Measurements from ENCODE around the gene TMTC1.
"Not testable (repeated sequence)": the region's sequence is repeated elsewhere in the genome, so short reads cannot be mapped to it uniquely, and the experiment has no call there.

Gene TMTC1

DNA sequence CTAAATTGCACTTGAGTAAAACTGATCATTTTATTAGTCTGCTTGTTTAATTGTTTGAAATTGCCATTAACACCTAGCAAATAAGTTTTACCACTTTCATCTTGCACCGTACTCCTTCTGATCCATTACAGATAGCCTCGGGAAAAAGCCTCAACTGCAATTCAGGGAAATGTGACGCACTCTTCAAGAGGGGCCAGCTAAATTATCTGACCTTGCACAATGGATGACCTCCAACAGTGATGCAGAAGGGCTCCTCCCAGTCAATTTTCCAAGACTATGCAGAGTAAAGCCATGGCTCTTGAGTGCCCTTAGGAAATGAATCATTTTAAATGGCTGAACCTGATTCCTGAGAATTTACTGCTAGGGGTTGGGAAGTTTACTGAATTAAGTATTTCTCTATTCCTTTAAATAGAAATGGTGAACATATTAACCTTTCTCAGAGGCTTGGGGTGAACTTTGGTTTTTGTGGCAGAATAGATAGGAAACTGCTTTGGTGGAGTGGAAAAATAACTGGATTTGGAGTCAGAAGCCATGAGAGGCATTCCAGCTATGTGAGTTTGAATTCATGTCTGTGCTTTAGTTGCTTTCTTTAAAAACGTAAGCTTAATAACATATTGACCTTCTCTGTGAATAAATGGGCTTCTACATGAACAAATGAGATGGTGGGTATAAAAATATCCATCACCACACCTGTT, 221.5 kb downstream of the TMTC1 start:
- DNase-seq: no peak

DNA sequence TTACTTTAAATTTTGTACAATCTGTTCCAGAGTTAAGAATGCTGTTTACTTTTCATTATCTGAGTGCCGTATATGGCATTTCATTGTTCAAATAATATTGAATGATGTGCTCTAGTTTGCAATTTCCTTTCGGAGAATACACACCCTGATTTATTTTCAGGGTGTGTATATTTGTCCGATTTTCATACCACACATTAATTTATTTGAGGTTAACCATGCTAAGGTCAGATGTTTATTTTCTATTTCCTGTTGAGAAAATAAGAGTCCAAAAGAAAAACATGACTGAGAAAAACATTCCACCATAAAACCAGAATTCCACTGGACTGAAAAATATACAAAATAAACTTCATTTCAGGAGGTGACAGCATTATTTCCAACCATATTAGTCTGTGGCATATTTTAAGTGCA, 222.1 kb downstream of the TMTC1 start:
- DNase-seq: no peak

DNA sequence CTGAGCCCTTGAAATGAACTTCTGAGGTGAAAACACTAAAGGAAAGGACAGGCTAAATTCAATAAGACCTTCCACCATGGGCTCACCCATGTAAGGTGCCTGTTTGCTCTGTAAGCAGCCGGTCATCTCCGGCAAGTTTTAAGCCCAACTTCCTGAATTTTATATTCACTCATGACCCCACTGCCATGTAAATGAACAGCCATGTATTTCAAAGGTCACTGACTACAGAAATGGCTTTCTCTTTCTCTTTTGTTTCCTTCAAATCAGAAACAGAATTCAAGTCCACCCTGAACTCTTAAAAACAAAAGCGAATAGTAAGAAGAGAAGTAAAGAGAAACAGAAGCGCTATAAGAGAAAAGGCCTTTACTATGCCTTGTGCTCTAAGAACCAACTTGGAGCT, 224.5 kb downstream of the TMTC1 start:
- DNase-seq: no peak

- no peak for DNase-seq
These were observed 227.4 kb downstream of the TMTC1 start for GRCh38 chr12:29556363-29556762.

DNA sequence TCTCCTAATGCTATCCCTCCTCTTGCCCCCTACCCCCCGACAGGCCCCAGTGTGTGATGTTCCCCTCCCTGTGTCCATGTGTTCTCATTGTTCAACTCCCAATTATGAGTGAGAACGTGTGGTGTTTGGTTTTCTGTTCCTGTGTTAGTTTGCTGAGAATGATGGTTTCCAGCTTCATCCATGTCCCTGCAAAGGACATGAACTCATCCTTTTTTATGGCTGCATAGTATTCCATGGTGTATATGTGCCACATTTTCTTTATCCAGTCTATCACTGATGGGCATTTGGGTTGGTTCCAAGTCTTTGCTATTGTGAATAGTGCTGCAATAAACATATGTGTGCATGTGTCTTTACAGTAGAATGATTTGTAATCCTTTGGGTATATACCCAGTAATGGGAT, 228.3 kb downstream of the TMTC1 start:
- DNase-seq: not testable (repeated sequence)

DNA sequence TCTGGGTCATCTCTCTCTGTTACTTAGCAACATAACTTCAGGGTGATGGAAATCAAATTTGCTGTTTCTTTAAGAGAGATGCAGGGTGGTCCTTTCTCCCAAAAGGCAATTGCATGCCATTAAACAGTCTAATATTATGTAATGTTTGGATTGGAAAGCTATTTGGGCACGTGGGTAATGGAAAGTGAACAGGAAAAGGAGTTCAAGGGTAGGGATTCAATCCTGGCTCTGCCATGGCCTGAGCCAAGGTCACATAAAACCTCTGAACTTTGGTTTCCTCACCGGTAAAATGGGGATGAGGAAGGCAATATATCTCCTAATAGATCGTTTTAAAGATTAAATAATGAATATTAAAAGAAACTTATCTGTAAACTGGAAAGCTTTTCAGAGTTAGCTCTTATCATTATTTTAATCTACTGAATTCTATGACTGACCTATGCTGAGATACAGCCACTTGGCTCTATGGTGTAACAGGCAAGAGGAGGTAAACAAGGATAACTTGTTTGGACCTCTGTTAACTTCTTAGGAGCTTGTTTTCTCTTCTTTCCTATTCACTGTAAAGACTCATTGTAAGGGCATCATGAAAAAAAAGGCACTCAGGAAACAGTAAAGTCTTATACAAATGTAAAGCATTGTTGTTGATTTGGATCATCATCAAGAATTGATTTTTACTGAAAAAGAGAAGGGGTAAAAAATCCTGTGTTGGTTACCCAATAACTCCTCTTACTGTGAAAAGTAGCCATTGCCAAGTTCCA, 230.6 kb downstream of the TMTC1 start:
- DNase-seq: no peak

GRCh38 chr12:29552324-29552927, 231.3 kb downstream of the TMTC1 start:
- DNase-seq: peak; percentile 64

DNA sequence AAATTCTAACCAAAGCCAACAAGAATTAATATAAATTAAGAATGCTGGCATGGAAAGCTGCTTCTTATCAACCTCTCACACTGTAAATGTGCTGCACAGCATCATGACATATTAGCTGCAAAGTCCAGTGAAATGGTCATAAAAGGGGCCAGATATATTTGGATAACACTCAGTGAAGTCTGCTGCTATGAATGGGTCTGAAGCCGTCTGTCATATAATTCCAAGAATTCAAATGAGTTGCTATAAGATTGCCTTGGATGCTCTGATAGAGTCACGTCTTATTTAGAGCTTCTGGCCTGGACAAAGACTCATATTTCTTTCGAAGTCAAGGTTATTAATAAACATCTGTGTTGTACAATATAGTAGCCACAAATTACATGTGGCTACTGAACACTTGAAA, 231.9 kb downstream of the TMTC1 start:
- no peak for DNase-seq

DNA sequence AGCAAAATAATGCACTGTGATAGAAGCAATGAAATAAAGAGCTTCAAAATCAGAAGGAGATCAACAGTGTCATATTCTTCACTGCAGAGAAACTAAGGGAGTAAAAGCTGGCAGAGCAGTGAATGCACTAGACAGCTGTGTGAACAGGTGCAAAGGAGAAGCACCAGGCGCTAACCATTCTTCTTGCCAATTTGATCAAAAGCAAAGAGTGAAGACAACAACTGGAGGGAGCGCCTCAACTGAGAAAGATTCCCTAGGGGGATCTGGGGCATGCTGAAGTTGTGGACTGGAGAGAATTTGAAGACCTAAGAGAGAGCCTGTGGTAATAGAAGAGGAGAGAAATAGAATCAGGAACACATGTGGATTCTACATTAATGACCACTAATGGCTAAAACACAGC, 235.9 kb downstream of the TMTC1 start:
- DNase-seq: no peak

GRCh38 chr12:29547151-29547632, 236.6 kb downstream of the TMTC1 start:
- DNase-seq: no peak

- DNase-seq: no peak
These were observed 237.7 kb downstream of the TMTC1 start for GRCh38 chr12:29546000-29546399.

DNA sequence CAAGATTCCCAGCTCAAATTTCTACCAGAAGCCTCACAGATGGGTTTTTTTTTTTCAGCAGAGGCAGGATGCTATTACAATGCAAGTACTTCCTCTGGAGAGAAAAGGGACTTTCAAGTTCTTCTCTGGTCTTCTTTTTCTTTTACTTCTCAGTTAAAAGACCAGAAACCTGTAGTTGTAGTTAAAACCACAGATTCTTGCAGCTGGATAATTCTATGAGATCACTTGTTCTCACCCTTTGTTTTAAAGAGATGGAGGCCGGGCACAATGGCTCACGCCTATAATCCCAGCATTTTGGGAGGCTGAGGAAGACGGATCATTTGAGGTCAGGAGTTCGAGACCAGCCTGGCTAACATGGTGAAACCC, 238.7 kb downstream of the TMTC1 start:
- DNase-seq: no peak

GRCh38 chr12:29544428-29545101, 239.2 kb downstream of the TMTC1 start:
- no peak for DNase-seq

- no peak for DNase-seq
These were observed 240.7 kb downstream of the TMTC1 start for GRCh38 chr12:29543036-29543435.

GRCh38 chr12:29537298-29537697, 246.4 kb downstream of the TMTC1 start:
- DNase-seq: no peak

- no peak for DNase-seq
These were observed 248.8 kb downstream of the TMTC1 start for GRCh38 chr12:29534935-29535334.

DNA sequence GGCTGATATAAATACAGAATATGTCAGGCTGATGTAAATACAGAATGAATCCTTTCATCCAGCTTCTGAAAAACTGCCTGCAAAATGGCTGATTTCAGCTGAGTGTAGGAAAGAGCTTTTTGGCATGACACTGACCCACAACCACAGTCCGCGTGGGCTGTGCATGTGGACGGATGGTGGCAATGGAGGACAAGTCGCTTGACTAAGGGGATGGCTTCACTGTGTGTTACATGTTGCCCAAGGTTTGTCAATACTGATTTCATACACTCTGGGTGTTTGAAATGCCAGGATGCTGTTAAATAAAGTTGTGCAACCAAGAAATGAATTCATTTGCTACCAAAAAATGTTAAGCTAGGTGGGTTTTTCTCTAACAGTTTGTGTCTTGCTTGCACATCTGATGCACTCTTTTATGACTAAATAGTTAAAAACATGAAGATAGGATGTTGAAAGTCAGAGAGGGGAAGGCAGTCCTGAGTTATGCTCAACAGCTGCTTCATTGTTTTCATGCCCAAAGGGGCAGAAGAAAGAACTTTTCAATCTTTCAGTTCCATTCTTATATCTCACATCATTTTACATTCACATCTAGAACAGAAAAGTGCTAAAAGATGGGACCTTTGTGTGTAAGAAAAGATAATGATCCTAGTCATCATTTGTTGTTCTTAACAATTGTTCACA, 249.8 kb downstream of the TMTC1 start:
- no peak for DNase-seq

- DNase-seq: no peak
These were observed 252.3 kb downstream of the TMTC1 start for GRCh38 chr12:29531471-29531870.

DNA sequence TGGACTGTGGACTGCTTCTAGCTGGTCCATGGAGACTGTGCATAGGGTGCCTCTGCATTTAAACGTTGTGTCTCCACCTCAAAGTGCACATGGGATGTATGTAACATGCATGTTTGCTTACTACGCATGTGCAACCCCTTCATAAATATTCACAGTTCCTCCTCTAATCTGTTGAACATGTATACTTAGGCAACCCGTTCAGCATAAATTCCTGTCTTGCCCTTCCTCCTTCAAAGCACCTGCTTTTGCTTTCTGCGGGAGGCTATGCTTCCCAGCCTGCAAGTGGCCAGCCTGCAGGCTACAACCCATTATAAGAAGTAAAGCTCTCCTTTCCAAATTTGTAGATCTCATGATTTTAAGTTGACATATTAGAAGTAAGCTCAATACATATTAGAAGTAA, 253.3 kb downstream of the TMTC1 start:
- no peak for DNase-seq

GRCh38 chr12:29528161-29528560, 255.6 kb downstream of the TMTC1 start:
- no peak for DNase-seq

DNA sequence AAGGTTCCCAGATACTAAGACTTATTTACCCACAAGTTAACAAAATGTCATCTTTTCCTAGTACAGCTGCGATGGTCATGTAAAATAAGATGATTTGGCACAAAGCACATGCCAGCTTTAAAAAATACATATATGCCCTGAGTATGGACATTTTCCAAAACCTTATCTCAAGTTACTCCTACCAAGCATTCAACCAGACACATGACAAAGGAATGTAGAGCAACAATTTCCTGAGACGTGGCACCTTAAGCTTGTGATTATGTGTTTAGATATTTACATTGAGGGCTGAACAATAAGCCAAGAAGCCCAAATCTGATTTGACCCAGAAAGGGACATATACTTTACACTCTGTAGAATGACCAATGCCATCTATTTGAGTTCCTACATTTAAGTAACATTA, 261.8 kb downstream of the TMTC1 start:
- no peak for DNase-seq

DNA sequence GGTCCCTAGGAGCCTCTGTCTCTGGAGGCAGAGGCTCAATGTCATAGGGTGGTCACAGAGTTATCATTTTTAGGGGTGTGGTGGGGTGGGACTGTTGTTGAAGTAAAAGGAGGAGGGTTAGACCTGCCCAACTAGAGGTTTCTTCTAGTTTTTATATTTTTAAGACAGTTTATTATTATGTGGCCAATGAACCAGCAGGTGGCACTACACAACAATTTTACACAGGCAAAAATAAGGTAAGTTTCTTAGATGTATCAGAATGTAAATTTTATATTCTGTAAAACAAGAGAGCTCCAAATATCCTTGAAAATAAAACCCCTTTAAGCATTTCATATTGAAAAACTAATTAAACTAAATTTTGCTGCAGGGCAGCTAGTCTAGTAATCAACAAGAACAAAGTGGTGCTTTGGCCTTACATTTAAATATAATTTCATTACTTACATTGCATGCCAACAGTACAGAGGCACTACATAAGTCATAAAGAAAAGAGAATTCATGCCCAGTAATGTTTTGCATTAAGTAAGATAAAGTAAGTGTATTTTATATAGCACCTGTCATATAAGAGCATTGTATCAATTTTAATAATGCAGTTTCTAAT, 264.1 kb downstream of the TMTC1 start:
- DNase-seq: peak; percentile 42

- no peak for DNase-seq
These were observed 265.3 kb downstream of the TMTC1 start for GRCh38 chr12:29518407-29518806.

Data from CD4-positive, alpha-beta T cell treated with Interleukin-17A for 1 hour (primary cell).